Articular chondrocyte of knee joint (primary cell): ENCODE results near the gene FCHSD1. TPM values are rescaled to one million over a fixed set of nuclear protein-coding genes. Genes with fewer than 3 reads are reported as not detected.

Experiments used
- total RNA-seq: library from RNA; depleted of rRNA; stranded (reverse); fragments of >200 nt; gene quantifications from 2 replicates; pipeline ENCODE4 v1.2.3, GENCODE V29; 2012

Gene FCHSD1
- total RNA-seq: 20.2 and 29.4 TPM in 2 replicates

GRCh38 chr5:141650851-141651727 lies at the start of gene FCHSD1:
TSS of gene FCHSD1 (minus strand) at chr5:141651418. CDS start at chr5:141651368, 50 bp downstream.

DNA sequence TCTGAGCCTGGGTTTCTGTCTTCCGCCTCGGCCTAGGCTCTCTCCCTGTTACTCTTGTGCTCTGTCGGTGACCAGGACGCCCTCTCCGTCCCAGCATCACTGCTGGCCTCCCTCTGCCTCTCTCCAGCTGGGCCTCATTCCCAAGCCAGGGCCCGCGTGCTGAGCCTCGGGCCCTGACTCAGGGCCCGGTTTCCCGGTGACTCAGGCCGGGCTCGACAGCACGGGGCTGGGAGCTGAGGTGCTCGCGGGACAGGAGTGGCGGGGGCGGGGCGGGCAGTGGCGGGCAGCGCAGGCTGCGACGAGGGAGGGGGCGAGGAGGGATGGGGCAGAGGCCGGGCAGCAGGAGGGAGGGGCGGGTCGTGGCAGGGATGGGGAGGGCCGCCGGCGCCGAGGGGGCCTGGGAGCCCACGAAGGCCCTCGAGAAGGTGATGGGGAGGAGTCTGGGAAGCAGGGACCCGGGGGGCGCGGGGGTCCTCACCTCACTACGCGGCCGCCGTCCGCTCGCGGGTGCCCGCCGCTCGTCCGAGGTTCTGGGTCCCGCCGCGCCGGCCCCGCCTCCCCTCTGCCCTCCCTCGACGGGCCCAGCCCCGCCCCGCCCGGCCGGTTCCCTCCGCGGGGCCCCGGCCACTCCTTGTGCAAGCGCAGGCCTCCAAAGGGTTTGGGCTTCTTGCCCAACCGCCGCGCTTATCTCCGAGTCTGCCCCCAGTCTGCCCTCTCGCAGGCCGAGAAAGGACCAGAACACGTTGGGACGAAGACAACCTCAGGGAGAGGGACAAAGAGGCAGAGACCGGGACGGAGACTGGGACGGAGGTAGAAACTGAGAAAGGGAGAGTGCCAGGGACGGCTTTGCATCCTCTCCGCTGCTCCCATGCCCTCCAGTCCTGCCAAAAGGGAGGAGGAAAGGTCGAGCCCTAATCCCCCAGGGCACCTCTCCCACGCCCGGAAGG lies 30.8 kb upstream of the FCHSD1 start, which contains the start of gene ARAP3:
TSS of gene ARAP3 (minus strand) at position 536 of the 947 bp plus-strand sequence. CDS start 1,744 bp downstream, outside the sequence.

GRCh38 chr5:141636413-141637122 lies 14.7 kb downstream of the FCHSD1 start, which contains the start of the genes HDAC3 and RELL2:
TSS of gene HDAC3 (minus strand) at chr5:141636849. CDS start at chr5:141636790, 59 bp downstream.
TSS of gene RELL2 (plus strand) at chr5:141636997. CDS start at chr5:141638226, 1,229 bp downstream.

GRCh38 chr5:141618804-141619554 lies 32.2 kb downstream of the FCHSD1 start, which contains the start of gene DIAPH1:
TSS of gene DIAPH1 (minus strand) at chr5:141619000. CDS start at chr5:141618914, 86 bp downstream.

Other genes starting within 250 kb of the FCHSD1 start
- 10.1 and 11.1 TPM in 2 replicates for gene PCDHGA9, start 248.6 kb downstream of the FCHSD1 start, total RNA-seq
- 7.9 and 9.5 TPM in 2 replicates for gene PCDHGB6, start 243.4 kb downstream of the FCHSD1 start, total RNA-seq
- gene PCDHGA10, start 238.4 kb downstream of the FCHSD1 start, total RNA-seq: 15.3 and 17.9 TPM in 2 replicates
- gene PCDHGB7, start 233.7 kb downstream of the FCHSD1 start, total RNA-seq: 25.6 and 26.2 TPM in 2 replicates
- gene PCDHGA11, start 230.4 kb downstream of the FCHSD1 start, total RNA-seq: 20.1 and 24.1 TPM in 2 replicates
- gene PCDHGA12, start 220.9 kb downstream of the FCHSD1 start, total RNA-seq: 25.1 and 30.2 TPM in 2 replicates
- gene PCDHGC3, start 175.5 kb downstream of the FCHSD1 start, total RNA-seq: 122 and 161 TPM in 2 replicates
- 5.6 and 6.4 TPM in 2 replicates for gene PCDHGC4, start 166.4 kb downstream of the FCHSD1 start, total RNA-seq
- 4.7 and 8.1 TPM in 2 replicates for gene PCDHGC5, start 162.3 kb downstream of the FCHSD1 start, total RNA-seq
- gene DIAPH1, start 32.4 kb downstream of the FCHSD1 start, total RNA-seq: 17.8 and 25.5 TPM in 2 replicates
- 48.6 and 49.3 TPM in 2 replicates for gene HDAC3, start 14.6 kb downstream of the FCHSD1 start, total RNA-seq
- gene RELL2, start 14.4 kb downstream of the FCHSD1 start, total RNA-seq: 1.8 and 2.0 TPM in 2 replicates
- 3.8 and 4.4 TPM in 2 replicates for gene ARAP3, start 30.8 kb upstream of the FCHSD1 start, total RNA-seq
- gene PCDH1, start 227.0 kb upstream of the FCHSD1 start, total RNA-seq: 0.52 and 1.1 TPM in 2 replicates